Fibroblast of villous mesenchyme (primary cell): ENCODE measurements around the gene NSDHL. TPM values are rescaled to one million over a fixed set of nuclear protein-coding genes. Genes with fewer than 3 reads are reported as not detected.

Experiments
- DNase-seq: peaks from one replicate; pipeline ENCODE4 v3.0.0-alpha.2; 2010; ENCODE audit warnings: low read depth
- H3K4me3 ChIP-seq: 2 replicates; pipeline ENCODE4 v1.5.1; 2011; ENCODE audit warnings: low read depth, mild to moderate bottlenecking, low read length
- CTCF ChIP-seq: IDR thresholded peaks from 2 replicates; pipeline ENCODE4 v1.5.1; 2012; ENCODE audit warnings: low read depth, mild to moderate bottlenecking, low read length; ENCODE audit not compliant: insufficient read depth
- total RNA-seq: library from RNA; depleted of rRNA; stranded (reverse); fragments of >200 nt; gene quantifications from 2 replicates; pipeline ENCODE4 v1.2.3, GENCODE V29; 2012

NSDHL gene
- total RNA-seq, 1 donor: 28.5 TPM

GRCh38 chrX:152912641-152913040 lies 81.8 kb downstream of the NSDHL start:
- TF ChIP-seq CTCF: no peak
- H3K4me3 ChIP-seq: no peak overlapping the region
- DNase-seq: no peak

GRCh38 chrX:152913346-152913745 lies 82.5 kb downstream of the NSDHL start:
- no peak for TF ChIP-seq CTCF
- no peak for DNase-seq
- no peak overlapping the region for H3K4me3 ChIP-seq

DNA sequence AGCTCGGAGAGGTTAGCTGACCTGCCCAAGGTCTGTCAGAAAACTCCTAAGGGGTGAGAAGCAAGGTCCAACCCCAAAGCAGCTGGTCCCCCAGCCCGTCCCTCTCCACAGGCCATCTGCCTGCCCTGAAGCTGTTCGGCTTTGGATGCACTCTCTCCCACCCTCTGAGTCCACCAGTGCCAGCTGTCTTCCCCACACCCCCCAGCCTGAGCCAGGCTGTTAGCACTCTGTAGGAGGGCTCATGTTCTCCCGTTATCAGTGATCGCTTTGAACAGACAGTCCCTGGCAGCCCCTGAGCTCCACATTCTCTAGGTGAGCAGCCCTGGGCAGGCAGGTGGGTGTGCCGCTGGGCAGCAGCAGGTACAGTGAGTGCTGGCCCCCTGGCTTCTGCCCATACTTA lies 83.0 kb downstream of the NSDHL start:
- H3K4me3 ChIP-seq: no peak overlapping the region
- no peak for DNase-seq
- no peak for TF ChIP-seq CTCF

GRCh38 chrX:152915541-152916241 lies 84.8 kb downstream of the NSDHL start:
- DNase-seq: peak; percentile 50
- peak; percentile 66 for TF ChIP-seq CTCF

GRCh38 chrX:152917656-152918579 lies 87.1 kb downstream of the NSDHL start:
- no peak overlapping the region for H3K4me3 ChIP-seq
- DNase-seq: no peak
- no peak for TF ChIP-seq CTCF

More at GRCh38 chrX:152915541-152916241, 84.8 kb downstream of the NSDHL start:
- H3K4me3 ChIP-seq: no peak overlapping the region

GRCh38 chrX:152918707-152919106 lies 87.8 kb downstream of the NSDHL start:
- H3K4me3 ChIP-seq: no peak overlapping the region
- DNase-seq: no peak
- no peak for TF ChIP-seq CTCF

Other genes with a start within 250 kb of the NSDHL start
- gene GABRQ, start 193.2 kb upstream of the NSDHL start, total RNA-seq: under 0.01 TPM in 1 of 2 replicates, not detected in the other
- not detected in 2 replicates for gene MAGEA3, start 132.3 kb upstream of the NSDHL start, total RNA-seq
- not detected in 2 replicates for gene CSAG2, start 121.8 kb upstream of the NSDHL start, total RNA-seq
- not detected in 2 replicates for gene MAGEA2B, start 116.4 kb upstream of the NSDHL start, total RNA-seq
- not detected in 2 replicates for gene CSAG1, start 97.3 kb upstream of the NSDHL start, total RNA-seq
- not detected in 2 replicates for gene MAGEA12, start 97.3 kb upstream of the NSDHL start, total RNA-seq
- gene MAGEA2, start 77.2 kb upstream of the NSDHL start, total RNA-seq: not detected in 2 replicates
- not detected in 2 replicates for gene CSAG3, start 71.8 kb upstream of the NSDHL start, total RNA-seq
- not detected in 2 replicates for gene MAGEA6, start 61.4 kb upstream of the NSDHL start, total RNA-seq
- gene CETN2, start 306 bp upstream of the NSDHL start, total RNA-seq: 39.9 and 46.2 TPM in 2 replicates
- 2.9 and 3.9 TPM in 2 replicates for gene ZNF185, start 67.0 kb downstream of the NSDHL start, total RNA-seq
- 0.64 TPM in 1 of 2 replicates, not detected in the other for gene PNMA5, start 163.1 kb downstream of the NSDHL start, total RNA-seq
- under 0.01 TPM in 1 of 2 replicates, not detected in the other for gene PNMA3, start 225.4 kb downstream of the NSDHL start, total RNA-seq
- gene PNMA6A, start 241.4 kb downstream of the NSDHL start, total RNA-seq: 0.32 and 0.43 TPM in 2 replicates